H1 (cell line): ENCODE data around the gene CNGB1. TPM values are rescaled to one million over a fixed set of nuclear protein-coding genes. Genes with fewer than 3 reads are reported as not detected.

Experiments
- CTCF ChIA-PET: fragments of 300-600 bp; sonication (Branson Sonifier 250); formaldehyde crosslinking; loops from one replicate; lab custom pipeline; 2021; ENCODE audit not compliant: partially characterized antibody; lab: Charles Lee
- POLR2A ChIA-PET: fragments of 300-600 bp; sonication (Branson Sonifier 250); formaldehyde crosslinking; loops from one replicate; lab custom pipeline; 2021; ENCODE audit warnings: inconsistent platforms; ENCODE audit not compliant: partially characterized antibody; lab: Charles Lee
- DNase-seq, 2 experiments: peaks; one replicate each; pipeline versions ENCODE4 v3.0.0 to v3.0.0-alpha.2; 2010 to 2022; ENCODE audit warnings: low spot score in 2 of 2, low read depth in 1 of 2, mixed read lengths in 1 of 2
- FAIRE-seq: peaks from 2 replicates; lab custom pipeline; 2011; peaks lifted over from hg19 to GRCh38; lab: Jason Lieb, UNC
- H2AFZ ChIP-seq: 2 replicates; pipeline ENCODE4 v1.8.1; 2012; ENCODE audit warnings: low read length, inconsistent platforms
- H2AK5ac ChIP-seq: 2 replicates; pipeline ENCODE4 v1.6.1; 2013; ENCODE audit warnings: low read depth, low read length
- H2BK120ac ChIP-seq: replicated peaks from 2 replicates; pipeline ENCODE3; 2013; ENCODE audit warnings: low read depth, low read length, inconsistent platforms
- H2BK12ac ChIP-seq: 2 replicates; pipeline ENCODE4 v1.6.1; 2013; ENCODE audit warnings: low read depth, low read length
- H2BK15ac ChIP-seq: 2 replicates; pipeline ENCODE4 v1.6.1; 2013; ENCODE audit warnings: low read length
- H2BK20ac ChIP-seq: 2 replicates; pipeline ENCODE4 v1.6.1; 2013; ENCODE audit warnings: low read length
- H2BK5ac ChIP-seq: 2 replicates; pipeline ENCODE4 v1.6.1; 2013; ENCODE audit warnings: low read depth, low read length
- H3K14ac ChIP-seq: 2 replicates; pipeline ENCODE4 v1.6.1; 2013; ENCODE audit warnings: inconsistent platforms; ENCODE audit not compliant: insufficient read length
- H3K18ac ChIP-seq: 2 replicates; pipeline ENCODE4 v1.6.1; 2013; ENCODE audit warnings: low read length; ENCODE audit errors: extremely low read depth
- H3K23ac ChIP-seq: 2 replicates; pipeline ENCODE4 v1.6.1; 2013; ENCODE audit warnings: inconsistent platforms; ENCODE audit not compliant: insufficient read length
- H3K23me2 ChIP-seq: 2 replicates; pipeline ENCODE4 v1.6.1; 2013; ENCODE audit warnings: low read depth, low read length
- H3K27ac ChIP-seq: 2 replicates; pipeline ENCODE4 v1.6.1; 2011; ENCODE audit warnings: low read depth, low read length, inconsistent platforms
- H3K27me3 ChIP-seq, 4 experiments: replicated peaks in 1 of 4; 1 replicate in 1 of 4; 2 replicates in 3 of 4; pipeline versions ENCODE4 v1.6.1 to v1.8.1; 2011 to 2013; ENCODE audit warnings: low read length in 3 of 4, mild to moderate bottlenecking in 3 of 4, inconsistent platforms in 2 of 4, mixed read lengths in 2 of 4, moderate library complexity in 1 of 4; ENCODE audit not compliant: control insufficient read depth in 3 of 4, insufficient read depth in 3 of 4; ENCODE audit errors: extremely low read depth in 1 of 4
- H3K36me3 ChIP-seq, 4 experiments: 2 replicates each; pipeline versions ENCODE4 v1.6.1 to v1.8.1; 2011 to 2013; ENCODE audit warnings: mild to moderate bottlenecking in 4 of 4, low read length in 3 of 4, moderate library complexity in 2 of 4, control low read depth in 1 of 4, inconsistent platforms in 1 of 4; ENCODE audit not compliant: insufficient read depth in 4 of 4, control insufficient read depth in 2 of 4
- H3K4ac ChIP-seq: replicated peaks from 2 replicates; pipeline ENCODE3; 2013; ENCODE audit warnings: low read length, low read depth, mixed read lengths, inconsistent platforms; ENCODE audit not compliant: insufficient read length
- H3K4me1 ChIP-seq, 4 experiments: replicated peaks in 1 of 4; 1 replicate in 1 of 4; 2 replicates in 3 of 4; pipeline versions ENCODE4 v1.6.1 to v1.8.1; 2011 to 2013; ENCODE audit warnings: low read length in 3 of 4, inconsistent platforms in 2 of 4, mixed read lengths in 1 of 4; ENCODE audit not compliant: insufficient read depth in 4 of 4, control insufficient read depth in 3 of 4
- H3K4me2 ChIP-seq, 2 experiments: 2 replicates each; pipeline versions ENCODE4 v1.6.1 to v1.8.1; 2011 to 2013; ENCODE audit warnings: low read depth in 2 of 2, low read length in 2 of 2, control low read depth in 1 of 2, inconsistent platforms in 1 of 2, mild to moderate bottlenecking in 1 of 2; ENCODE audit not compliant: insufficient read depth in 1 of 2
- H3K4me3 ChIP-seq, 4 experiments: fragments of 200-600, 300-600 bp in 1 of 4; sonication (generic), shearing (Covaris generic), sonication (Bioruptor Twin) in 1 of 4; 2 replicates each; pipeline versions ENCODE4 v1.5.1 to v1.8.1; 2011 to 2016; ENCODE audit warnings: low read length in 4 of 4, low read depth in 3 of 4, control low read depth in 2 of 4, inconsistent platforms in 2 of 4, mild to moderate bottlenecking in 2 of 4, mixed read lengths in 1 of 4, moderate library complexity in 1 of 4; ENCODE audit not compliant: insufficient read depth in 2 of 4; ENCODE audit errors: extremely low read depth in 1 of 4
- H3K56ac ChIP-seq: replicated peaks from 2 replicates; pipeline ENCODE3; 2013; ENCODE audit warnings: low read depth, mild to moderate bottlenecking, mixed read lengths, low read length, inconsistent platforms; ENCODE audit not compliant: insufficient read length
- H3K79me1 ChIP-seq: 2 replicates; pipeline ENCODE4 v1.6.1; 2013; ENCODE audit warnings: low read depth, low read length, control low read depth
- H3K79me2 ChIP-seq, 2 experiments: 2 replicates each; pipeline versions ENCODE4 v1.6.1 to v1.8.1; 2012 to 2013; ENCODE audit warnings: low read length in 2 of 2, mild to moderate bottlenecking in 2 of 2, inconsistent platforms in 1 of 2; ENCODE audit not compliant: insufficient read depth in 2 of 2, control insufficient read depth in 1 of 2
- H3K9ac ChIP-seq, 4 experiments: replicated peaks in 1 of 4; 1 replicate in 1 of 4; 2 replicates in 3 of 4; pipeline versions ENCODE4 v1.6.1 to v1.8.1; 2011 to 2013; ENCODE audit warnings: low read depth in 3 of 4, low read length in 3 of 4, control low read depth in 2 of 4, mild to moderate bottlenecking in 2 of 4, moderate library complexity in 2 of 4, inconsistent platforms in 1 of 4; ENCODE audit errors: extremely low read depth in 1 of 4
- H3K9me3 ChIP-seq, 2 experiments: 2 replicates each; pipeline versions ENCODE4 v1.6.1 to v1.8.1; 2012 to 2013; ENCODE audit warnings: mild to moderate bottlenecking in 2 of 2, moderate library complexity in 2 of 2, control low read depth in 1 of 2, inconsistent platforms in 1 of 2, low read depth in 1 of 2, low read length in 1 of 2, mixed read lengths in 1 of 2; ENCODE audit not compliant: insufficient read depth in 2 of 2
- H4K20me1 ChIP-seq, 2 experiments: replicated peaks in 1 of 2; 2 replicates each; pipeline versions ENCODE3 to v1.8.1; 2011 to 2013; ENCODE audit warnings: inconsistent platforms in 2 of 2, low read length in 2 of 2, mild to moderate bottlenecking in 1 of 2; ENCODE audit not compliant: insufficient read depth in 2 of 2, control insufficient read depth in 1 of 2
- H4K5ac ChIP-seq: 2 replicates; pipeline ENCODE4 v1.6.1; 2013; ENCODE audit warnings: low read length, low read depth, mixed read lengths, inconsistent platforms; ENCODE audit not compliant: insufficient read length
- H4K8ac ChIP-seq: 2 replicates; pipeline ENCODE4 v1.8.0; 2013; ENCODE audit warnings: mild to moderate bottlenecking, moderate library complexity, low read length, inconsistent platforms; ENCODE audit not compliant: insufficient read depth; ENCODE audit errors: extremely low read depth
- H4K91ac ChIP-seq: replicated peaks from 2 replicates; pipeline ENCODE3; 2013; ENCODE audit warnings: low read length, mixed read lengths, inconsistent platforms; ENCODE audit not compliant: insufficient read length
- CBX5 ChIP-seq: fragments of 300-800, 300-1000 bp; sonication (generic); IDR thresholded peaks from 2 replicates; pipeline ENCODE4 v1.7.1; 2016; ENCODE audit warnings: antibody characterized with exemption, low read length, low read depth
- CEBPB ChIP-seq: IDR thresholded peaks from 2 replicates; pipeline ENCODE4 v1.6.1; 2012; ENCODE audit warnings: low read depth, low read length
- CTBP2 ChIP-seq: IDR thresholded peaks from 2 replicates; pipeline ENCODE4 v1.7.0; 2011; ENCODE audit warnings: borderline replicate concordance, mild to moderate bottlenecking, moderate library complexity, mixed read lengths, low read length; ENCODE audit not compliant: insufficient read depth, insufficient read length
- JUN ChIP-seq: IDR thresholded peaks from 2 replicates; pipeline ENCODE4 v1.6.1; 2011; ENCODE audit warnings: low read depth, mild to moderate bottlenecking, improper control_type of control experiment, low read length
- SIRT6 ChIP-seq: IDR thresholded peaks from one replicate; pipeline ENCODE4 v1.7.1; 2012; ENCODE audit warnings: low read length, inconsistent platforms
- SIX5 ChIP-seq: IDR thresholded peaks from 2 replicates; pipeline ENCODE4 v1.6.1; 2011; ENCODE audit warnings: mild to moderate bottlenecking, low read depth, low read length
- SP2 ChIP-seq: IDR thresholded peaks from 2 replicates; pipeline ENCODE4 v1.6.1; 2012; ENCODE audit warnings: mild to moderate bottlenecking, low read length, inconsistent platforms
- TAF1 ChIP-seq: IDR thresholded peaks from 2 replicates; pipeline ENCODE4 v1.6.1; 2011; ENCODE audit warnings: mild to moderate bottlenecking, low read depth, low read length
- WGBS, 2 experiments: shearing (Covaris generic) in 1 of 2; methylation state at CpG; one replicate each; pipeline versions ENCODE4 v1.1.6 to v1.1.7; 2013 to 2015; ENCODE audit warnings: low lambda C conversion rate in 2 of 2, mixed read lengths in 2 of 2, inconsistent platforms in 1 of 2, low coverage in 1 of 2, missing lambda C conversion rate in 1 of 2; ENCODE audit not compliant: insufficient replicate concordance in 2 of 2, insufficient coverage in 1 of 2, insufficient read length in 1 of 2; ENCODE audit errors: extremely low coverage in 1 of 2, missing lambda C conversion rate in 1 of 2; 5-methylcytosine and 5-hydroxymethylcytosine counted together
- polyA plus RNA-seq, 7 experiments: library from polyadenylated mRNA; depleted of rRNA in 3 of 7; stranded (reverse) in 5 of 7; unstranded in 2 of 7; fragments of >200 nt in 5 of 7; fragments of 200-250 nt in 2 of 7; gene quantifications; 1 replicate in 5 of 7; 2 replicates in 1 of 7; 4 replicates in 1 of 7; pipeline versions ENCODE4 v1.2.1 to v1.2.3, GENCODE V29; 2011 to 2013; ENCODE audit warnings: missing spikeins in 2 of 7, mixed read lengths in 2 of 7
- total RNA-seq: library from RNA; stranded (reverse); fragmentation: NEBNext Ultra II Directional; extraction: Animal tissue kit (Norgen Biotek cat#: 25700); gene quantifications from 2 replicates; pipeline ENCODE4 v1.2.1, GENCODE V29; 2021

The CNGB1 gene
- total and polyA plus RNA-seq, 2 of the 8 experiments (the other 6 are each of a cell fraction or from before 2014, with no cell fraction given) = not detected

GRCh38 chr16:57867000-57867561 is 103.8 kb downstream of the CNGB1 start:
- no peak for TF ChIP-seq SP2
- TF ChIP-seq SIRT6 = no peak
- no peak for TF ChIP-seq TAF1
- TF ChIP-seq SIX5 = no peak
- no peak for TF ChIP-seq CBX5
- no peak for TF ChIP-seq CTBP2
- no peak for TF ChIP-seq CEBPB
- no peak for TF ChIP-seq JUN
- TF ChIP-seq, all 59 proteins: peak for 0
- H3K4me3 ChIP-seq = no peak overlapping the region
- no peak overlapping the region for H4K8ac ChIP-seq
- H3K27me3 ChIP-seq = no peaks in the 10 kb centered on the region
- no peaks in the 10 kb centered on the region for H3K36me3 ChIP-seq
- no peak overlapping the region for H3K4ac ChIP-seq
- CTCF ChIA-PET = interaction anchor here (0.6 to 2.2 kb wide), 7 partner anchors 13 to 72 kb away, joined by 3 to 13 read pairs (median 3); no protein-coding TSS in a partner anchor
- H3K79me1 ChIP-seq = no peaks in the 10 kb centered on the region
- H2AK5ac ChIP-seq = no peak overlapping the region
- H3K56ac ChIP-seq = no peak overlapping the region
- no peak overlapping the region for H2BK15ac ChIP-seq
- FAIRE-seq (no peak), DNase-seq (no peak)
- H3K79me2 ChIP-seq = no peaks in the 10 kb centered on the region
- no peaks in the 10 kb centered on the region for H3K9me3 ChIP-seq
- H3K14ac ChIP-seq = no peak overlapping the region
- POLR2A ChIA-PET = no interaction called here
- H3K23me2 ChIP-seq = no peaks in the 10 kb centered on the region
- peaks cover 5 to 11% (median 6%) of the 10 kb centered on the region in 4 experiments; a peak in 6 of 7 replicates for H3K4me1 ChIP-seq
- no peak overlapping the region for H2AFZ ChIP-seq
- no peak overlapping the region for H3K23ac ChIP-seq
- H2BK120ac ChIP-seq = no peak overlapping the region
- H3K18ac ChIP-seq = no peak overlapping the region
- no peak overlapping the region for H2BK20ac ChIP-seq
- 79% methylated on average over 6 of the region's 6 CpGs; no CpG with 5 or more reads in 1 of the 2 experiments for WGBS, 2 experiments
- H3K9ac ChIP-seq = no peak overlapping the region
- no peak overlapping the region for H4K5ac ChIP-seq
- H2BK5ac ChIP-seq = no peak overlapping the region
- H4K91ac ChIP-seq = no peak overlapping the region
- no peak overlapping the region for H3K27ac ChIP-seq
- no peak overlapping the region for H3K4me2 ChIP-seq
- no peaks in the 10 kb centered on the region for H4K20me1 ChIP-seq
- H2BK12ac ChIP-seq = no peak overlapping the region
